HG02870 (cell line): ENCODE results near the gene CCDC116.
"Not testable (repeated sequence)": the region's sequence is repeated elsewhere in the genome, so short reads cannot be mapped to it uniquely, and the experiment has no call there.

Source experiments
- ATAC-seq: cut with Tn5 transposase; IDR thresholded peaks from one replicate; pipeline ENCODE4 v1.9.1; 2021; ENCODE audit warnings: mild to moderate bottlenecking, moderate library complexity; ENCODE audit not compliant: unreplicated experiment

The CCDC116 gene

GRCh38 chr22:21609556-21610157, 22.9 kb upstream of the CCDC116 start:
- ATAC-seq: not testable (repeated sequence)

- ATAC-seq: no peak
Observed at GRCh38 chr22:21611210-21611977, 21.2 kb upstream of the CCDC116 start.

GRCh38 chr22:21612858-21613257, 19.7 kb upstream of the CCDC116 start:
- ATAC-seq: no peak

GRCh38 chr22:21613553-21614233, 18.9 kb upstream of the CCDC116 start:
- no peak for ATAC-seq

GRCh38 chr22:21615731-21616130, 16.8 kb upstream of the CCDC116 start:
- no peak for ATAC-seq

- not testable (repeated sequence) for ATAC-seq
Observed at GRCh38 chr22:21617337-21617736, 15.2 kb upstream of the CCDC116 start.

- ATAC-seq: no peak
Observed at GRCh38 chr22:21621025-21621424, 11.5 kb upstream of the CCDC116 start.

- ATAC-seq: no peak
Observed at GRCh38 chr22:21622011-21622918, 10.3 kb upstream of the CCDC116 start.

GRCh38 chr22:21622919-21623647, 9.5 kb upstream of the CCDC116 start:
- no peak for ATAC-seq

- ATAC-seq: no peak
Observed at GRCh38 chr22:21623648-21623970, 9.0 kb upstream of the CCDC116 start.

GRCh38 chr22:21624120-21624879, 8.3 kb upstream of the CCDC116 start:
- no peak for ATAC-seq

GRCh38 chr22:21624880-21625791, 7.4 kb upstream of the CCDC116 start:
- ATAC-seq: no peak

GRCh38 chr22:21626073-21626734, 6.4 kb upstream of the CCDC116 start:
- no peak for ATAC-seq

- ATAC-seq: no peak
Observed at GRCh38 chr22:21626735-21627469, 5.7 kb upstream of the CCDC116 start.

- ATAC-seq: no peak
Observed at GRCh38 chr22:21628386-21629254, 3.9 kb upstream of the CCDC116 start.
